HG03571 (cell line): ENCODE results near the gene IRAK1.

Experiments used
- ATAC-seq: cut with Tn5 transposase; IDR thresholded peaks from one replicate; pipeline ENCODE4 v1.9.1; 2021; ENCODE audit not compliant: unreplicated experiment

IRAK1 gene

GRCh38 chrX:154019633-154020528, at the start of gene IRAK1:
IRAK1 (minus strand) TSS chrX:154019902; CDS start chrX:154019812, 90 bp downstream.
- ATAC-seq = peak; percentile 56

DNA sequence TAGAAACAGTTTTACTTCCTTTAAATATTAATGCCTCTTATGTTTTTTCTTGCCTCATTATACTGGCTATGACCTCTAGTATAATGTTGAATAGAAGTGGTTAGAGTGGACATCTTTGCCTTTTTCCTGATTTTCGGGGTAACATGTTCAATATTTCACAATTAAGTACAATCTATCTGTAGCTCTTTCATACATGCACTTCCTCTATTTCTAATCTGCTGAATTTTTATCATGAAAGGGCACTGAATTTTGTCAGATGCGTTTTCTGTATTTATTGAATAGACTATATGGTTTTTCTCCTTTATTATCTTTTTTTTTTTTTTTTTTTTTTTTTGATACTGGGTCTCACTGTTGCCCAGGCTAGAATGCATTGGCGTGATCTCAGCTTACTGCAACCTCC, 48.9 kb upstream of the IRAK1 start:
- no peak for ATAC-seq

DNA sequence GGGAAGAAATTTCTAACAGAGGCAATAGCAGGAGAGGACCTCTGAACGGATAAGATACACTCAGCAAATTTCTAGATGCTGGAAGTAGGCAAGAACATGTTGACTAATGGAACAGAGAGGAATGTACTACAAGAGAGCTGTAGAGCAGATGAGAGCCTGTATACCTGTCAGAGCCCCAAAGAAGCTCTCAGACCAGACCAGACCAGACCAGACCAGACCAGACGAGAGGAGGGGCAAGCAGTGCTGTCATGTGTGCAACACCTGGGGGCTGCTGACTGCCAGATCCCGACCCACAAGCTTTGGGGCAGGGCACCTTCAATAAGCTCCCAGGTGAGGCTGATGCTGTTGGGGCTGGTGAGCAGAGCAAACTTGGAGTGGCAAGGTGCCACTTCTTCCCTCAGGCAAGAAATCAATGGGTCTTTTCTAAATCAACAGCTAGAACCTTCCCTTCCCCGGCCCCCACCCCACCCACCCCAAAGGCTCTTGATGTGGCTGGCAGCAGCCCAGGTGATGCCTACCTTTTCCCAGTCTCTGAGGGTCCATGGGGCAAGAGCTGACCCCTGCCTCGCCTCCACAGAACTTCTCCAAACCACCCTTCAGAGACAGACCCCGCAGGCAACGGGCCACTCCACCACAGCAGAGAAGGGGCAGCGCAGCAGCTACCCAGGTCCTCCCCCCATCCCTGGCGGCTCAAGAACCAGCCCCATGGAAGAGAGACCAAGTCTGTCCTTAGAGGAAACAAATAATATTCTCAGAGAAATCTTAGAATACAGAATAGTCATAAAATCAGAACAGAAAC, 45.1 kb upstream of the IRAK1 start:
- no peak for ATAC-seq

GRCh38 chrX:154063234-154063633, 43.5 kb upstream of the IRAK1 start:
- ATAC-seq = no peak

GRCh38 chrX:154061801-154062200, 42.1 kb upstream of the IRAK1 start:
- ATAC-seq = no peak

- ATAC-seq = no peak
Observed at GRCh38 chrX:154059729-154060245, 40.1 kb upstream of the IRAK1 start.

- ATAC-seq = no peak
Observed at GRCh38 chrX:154059231-154059630, 39.5 kb upstream of the IRAK1 start.

- ATAC-seq = no peak
Observed at GRCh38 chrX:154058214-154058997, 38.7 kb upstream of the IRAK1 start.

DNA sequence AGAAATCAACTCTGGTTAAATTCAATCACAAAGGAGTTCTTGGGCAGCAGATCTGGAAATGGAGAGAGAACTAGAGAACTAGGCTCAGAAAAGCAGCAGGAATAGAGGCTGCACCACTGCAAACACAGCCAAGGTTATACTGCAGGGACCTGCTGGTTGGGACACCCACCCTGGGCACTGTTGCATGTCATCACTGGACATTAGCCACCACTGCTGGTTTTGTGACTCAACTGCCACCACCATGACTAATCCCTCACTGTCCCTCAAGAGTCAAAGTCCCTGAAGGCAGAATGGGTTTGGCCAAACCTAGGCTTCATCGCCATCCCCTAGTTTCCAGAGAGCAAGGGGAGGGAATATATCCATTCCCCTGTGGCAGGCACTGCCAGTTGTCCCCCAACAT, 38.1 kb upstream of the IRAK1 start:
- ATAC-seq = no peak

DNA sequence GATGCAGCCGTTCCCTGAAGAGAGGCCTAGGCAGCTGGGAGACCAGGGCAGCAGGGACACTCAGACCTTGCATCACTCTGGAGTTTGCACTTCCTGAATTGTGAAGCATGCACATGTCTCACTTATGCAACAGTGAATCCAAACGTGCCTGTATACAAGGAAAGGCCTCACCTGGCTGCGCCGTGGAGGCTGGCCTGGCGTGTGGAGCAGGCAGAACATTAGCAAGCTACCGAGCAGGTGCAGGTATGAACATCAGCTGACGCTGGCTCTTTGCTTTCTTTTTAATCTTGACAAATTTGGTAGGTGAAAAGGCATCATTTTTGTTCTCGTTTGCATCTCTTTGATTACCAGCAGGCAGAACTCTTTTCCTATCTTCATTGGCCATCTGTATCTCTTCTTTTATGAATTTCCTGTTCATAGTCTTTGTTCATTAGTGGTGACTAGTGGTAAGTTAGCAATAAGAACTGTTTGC, 37.1 kb upstream of the IRAK1 start:
- ATAC-seq = no peak

- ATAC-seq = no peak
Observed at GRCh38 chrX:154051201-154051810, 31.6 kb upstream of the IRAK1 start.

- ATAC-seq = no peak
Observed at GRCh38 chrX:154050113-154050495, 30.4 kb upstream of the IRAK1 start.

- ATAC-seq = no peak
Observed at GRCh38 chrX:154049209-154050112, 29.8 kb upstream of the IRAK1 start.

DNA sequence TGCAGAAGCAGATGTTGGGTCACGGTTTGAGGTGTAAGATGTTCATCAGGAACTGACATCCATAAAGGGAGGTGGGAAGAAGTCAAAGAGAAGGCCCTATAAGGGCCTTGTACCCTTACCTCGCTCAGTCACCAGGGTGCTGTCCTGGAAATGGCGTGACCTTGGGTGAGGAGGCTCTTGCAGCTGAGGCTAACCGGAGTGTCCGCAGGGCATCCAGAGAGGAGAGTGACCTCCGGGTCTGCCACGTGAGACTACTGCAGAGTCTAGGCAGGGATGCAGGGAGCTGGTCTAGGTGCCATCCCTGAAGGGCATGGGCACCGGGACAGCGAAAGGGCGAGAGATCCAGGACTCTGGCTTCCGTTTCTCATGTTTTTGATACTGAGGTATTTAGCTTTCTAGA, 28.7 kb upstream of the IRAK1 start:
- no peak for ATAC-seq

DNA sequence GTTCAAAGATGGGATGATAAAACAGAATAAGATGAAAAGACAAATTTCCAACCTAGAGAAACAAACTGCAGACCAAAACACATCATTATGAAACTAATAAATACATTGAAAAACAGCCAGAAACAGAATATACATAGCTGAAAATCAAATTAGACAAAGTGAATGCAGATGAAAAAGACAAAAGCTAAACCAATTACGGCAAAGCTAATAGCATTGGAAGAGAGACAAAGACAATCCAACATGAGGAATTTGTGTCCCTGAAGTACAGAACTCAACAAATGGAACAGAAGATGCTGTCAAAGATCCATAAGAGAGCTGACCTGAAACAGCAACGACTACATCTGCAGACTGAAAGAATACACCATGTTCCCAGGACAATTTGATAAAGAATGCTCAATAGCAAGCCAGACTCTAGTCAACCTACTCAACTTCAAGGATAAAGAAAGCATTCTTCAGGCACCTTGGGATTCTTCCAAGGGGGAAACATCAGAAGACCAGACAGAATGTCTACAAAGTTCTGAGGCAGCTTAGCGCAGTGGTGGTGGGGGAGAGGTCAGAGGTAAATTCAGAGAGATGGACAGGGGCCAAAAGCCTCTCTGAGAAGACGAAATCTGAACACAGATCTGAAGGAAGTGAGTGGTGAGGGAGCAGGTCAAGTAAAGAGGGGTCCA, 27.4 kb upstream of the IRAK1 start:
- ATAC-seq = no peak

- ATAC-seq = no peak
Observed at GRCh38 chrX:154046031-154046781, 26.5 kb upstream of the IRAK1 start.

DNA sequence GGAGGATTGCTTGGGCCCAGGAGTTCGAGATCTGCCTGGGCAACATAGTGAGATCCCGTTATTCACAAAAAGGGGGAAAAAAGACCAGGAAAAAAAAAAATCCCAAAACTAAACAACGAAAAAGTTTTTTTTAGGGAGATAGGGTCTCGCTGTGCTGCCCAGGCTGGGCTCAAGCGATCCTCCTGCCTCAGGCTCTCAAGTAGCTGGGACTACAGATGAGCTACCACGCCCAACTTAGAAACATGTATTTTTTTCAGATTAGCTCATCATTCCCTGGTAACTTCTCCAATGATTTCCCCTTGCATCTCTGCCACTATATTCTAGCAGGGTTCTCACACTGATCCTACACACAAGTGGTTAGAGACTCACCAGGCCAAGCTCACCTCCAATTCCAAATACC, 24.4 kb upstream of the IRAK1 start:
- no peak for ATAC-seq
